Measurements from ENCODE around the gene KCNF1.

DNA sequence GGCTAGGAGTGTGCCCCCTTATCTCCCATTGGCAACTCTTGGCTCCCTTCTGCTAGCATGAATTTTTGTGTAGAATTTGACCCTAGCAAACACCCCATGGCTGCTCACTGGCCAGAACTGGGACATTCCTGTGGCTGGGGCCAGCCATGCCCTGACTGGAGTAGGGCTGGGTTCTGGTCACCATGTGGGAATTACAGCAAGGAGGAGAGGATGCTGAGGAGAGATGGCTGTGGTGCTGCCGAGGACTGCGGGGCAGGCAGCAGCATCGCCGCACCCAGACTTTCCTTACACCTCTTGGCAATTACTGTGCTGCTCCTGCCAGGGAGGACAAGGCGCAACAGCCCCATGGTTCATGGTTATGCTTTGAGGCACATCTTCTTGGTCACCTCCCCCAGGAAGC, 12.7 kb downstream of the KCNF1 start:
- TF ChIP-seq EZH2phosphoT487 (IDR thresholded peaks at IDR 0.05; ENCODE audit: low read length) (no peak), EZH2 (optimal IDR thresholded peaks at IDR 0.05; ENCODE audit: low read depth, low read length) (no peak)
